Measurements from ENCODE around the gene DLGAP1.

DLGAP1 gene

GRCh38 chr18:3599861-3600260 is 855.2 kb downstream of the DLGAP1 start:
- H3K27ac Mint-ChIP-seq: no peak overlapping the region
- no peak overlapping the region for H3K4me3 Mint-ChIP-seq
- no peaks in the 10 kb centered on the region for H3K36me3 Mint-ChIP-seq (ENCODE audit: low read depth)
- peaks cover 32% of the 10 kb centered on the region for H3K4me1 Mint-ChIP-seq
- no peak for TF ChIP-seq CTCF (IDR thresholded peaks at IDR 0.05)
- H3K9me3 Mint-ChIP-seq: no peaks in the 10 kb centered on the region
- no peak for DNase-seq
- H3K27me3 Mint-ChIP-seq (ENCODE audit: low read depth, poor library complexity): no peaks in the 10 kb centered on the region

- no peak for DNase-seq
- no peak for TF ChIP-seq CTCF (IDR thresholded peaks at IDR 0.05)
- peaks cover 38% of the 10 kb centered on the region for H3K4me1 Mint-ChIP-seq
- no peaks in the 10 kb centered on the region for H3K36me3 Mint-ChIP-seq (ENCODE audit: low read depth)
- no peak overlapping the region for H3K4me3 Mint-ChIP-seq
- H3K27me3 Mint-ChIP-seq (ENCODE audit: low read depth, poor library complexity): no peaks in the 10 kb centered on the region
- no peaks in the 10 kb centered on the region for H3K9me3 Mint-ChIP-seq
- H3K27ac Mint-ChIP-seq: no peak overlapping the region
Measured at GRCh38 chr18:3599195-3599594, 855.9 kb downstream of the DLGAP1 start.

- Mint-ChIP-seq H3K4me1 (peaks cover 43% of the 10 kb centered on the region), H3K4me3 (no peak overlapping the region), H3K36me3 (ENCODE audit: low read depth) (no peaks in the 10 kb centered on the region), H3K27me3 (ENCODE audit: low read depth, poor library complexity) (no peaks in the 10 kb centered on the region), H3K27ac (no peak overlapping the region), H3K9me3 (no peaks in the 10 kb centered on the region)
- no peak for TF ChIP-seq CTCF (IDR thresholded peaks at IDR 0.05)
- no peak for DNase-seq
Measured at GRCh38 chr18:3598581-3598980, 856.5 kb downstream of the DLGAP1 start.

- Mint-ChIP-seq H3K27ac (peak overlapping the region; percentile 58), H3K4me3 (no peak overlapping the region), H3K27me3 (ENCODE audit: low read depth, poor library complexity) (no peaks in the 10 kb centered on the region), H3K9me3 (no peaks in the 10 kb centered on the region), H3K36me3 (ENCODE audit: low read depth) (no peaks in the 10 kb centered on the region), H3K4me1 (peaks cover 52% of the 10 kb centered on the region)
- TF ChIP-seq CTCF (IDR thresholded peaks at IDR 0.05): no peak
- no peak for DNase-seq
Measured at GRCh38 chr18:3597409-3598357, 857.4 kb downstream of the DLGAP1 start.

GRCh38 chr18:3596637-3597384 is 858.3 kb downstream of the DLGAP1 start:
- Mint-ChIP-seq H3K9me3 (no peaks in the 10 kb centered on the region), H3K4me1 (peaks cover 61% of the 10 kb centered on the region), H3K27me3 (ENCODE audit: low read depth, poor library complexity) (peaks cover 1% of the 10 kb centered on the region), H3K36me3 (ENCODE audit: low read depth) (no peaks in the 10 kb centered on the region), H3K4me3 (peak overlapping the region; percentile 60), H3K27ac (peak overlapping the region; percentile 92)
- peak; percentile 54 for DNase-seq
- TF ChIP-seq CTCF (IDR thresholded peaks at IDR 0.05): peak; percentile 34

Data from nephron progenitor cell (in vitro differentiated cells).